Heart left ventricle (tissue), 13 donors: ENCODE data around the gene DBX1.
"Not testable (repeated sequence)": the region's sequence is repeated elsewhere in the genome, so short reads cannot be mapped to it uniquely, and the experiment has no call there.

ENCODE experiments used
- CTCF ChIP-seq, 12 donors: fragments of 200-600 bp; sonication (generic) in 4 of 12; IDR thresholded peaks; one replicate each; pipeline versions ENCODE4 v1.5.0 to v1.8.0; 2018 to 2022; ENCODE audit warnings: antibody characterized with exemption in 12 of 12, mild to moderate bottlenecking in 5 of 12
- POLR2A ChIP-seq, 2 donors: fragments of 450-650 bp; IDR thresholded peaks; one replicate each; pipeline ENCODE4 v1.6.1; 2017; ENCODE audit warnings: antibody characterized with exemption in 2 of 2, mild to moderate bottlenecking in 2 of 2, moderate library complexity in 2 of 2
- donor health status: ischemic (EF 13 %, LVEDD 7.1; RV severe dilation, severe dysfunction).
- donor health status: DM: no; HTN: yes; CAD: no.
- donor health status: DM: no; HTN: no; CAD: no.
- donor health status: ischemic (EF 25% LVEDD 6.9; RV normal size, moderate dysfunction).
- donor health status: ischemic (EF 25% LVEDD 5.7; RV mildly dilated, moderate dysfunction).
- donor health status: ischemic (EF 35%, LVEDD 5.7; RV mildly dilated, moderate dysfunction).
- donor health status: nonischemic (EF 11% LVEDD 7.7; RV severe dilation, severe dysfunction).
- donor health status: DM: yes; HTN: yes; CAD: no.
- donor health status: PGD.
- donor health status: ischemic (EF 29% LVEDD 5.4; RV normal size, mild dysfunction).
- donor health status: nonischemic (EF 23%, LVEDD 6.1; RV moderate dilation, normal function).

- TF ChIP-seq CTCF, POLR2A (IDR thresholded peaks at IDR 0.05): not testable (repeated sequence)
Measured at GRCh38 chr11:20128528-20128825, 31.8 kb downstream of the DBX1 start.
